Astrocyte (in vitro differentiated cells and primary cell): ENCODE data around the gene RGL2.

Source experiments
- EZH2 ChIP-seq: IDR thresholded peaks from 2 replicates; pipeline ENCODE4 v1.6.1; 2012; ENCODE audit warnings: mild to moderate bottlenecking, low read length, inconsistent platforms; ENCODE audit not compliant: insufficient read depth
- TF ChIP-seq, protein P1 (sequence below): IDR thresholded peaks from 2 replicates; pipeline ENCODE4 v1.5.1; 2011; ENCODE audit warnings: low read depth, mild to moderate bottlenecking, inconsistent platforms, low read length, moderate library complexity; ENCODE audit not compliant: insufficient read depth

DNA sequence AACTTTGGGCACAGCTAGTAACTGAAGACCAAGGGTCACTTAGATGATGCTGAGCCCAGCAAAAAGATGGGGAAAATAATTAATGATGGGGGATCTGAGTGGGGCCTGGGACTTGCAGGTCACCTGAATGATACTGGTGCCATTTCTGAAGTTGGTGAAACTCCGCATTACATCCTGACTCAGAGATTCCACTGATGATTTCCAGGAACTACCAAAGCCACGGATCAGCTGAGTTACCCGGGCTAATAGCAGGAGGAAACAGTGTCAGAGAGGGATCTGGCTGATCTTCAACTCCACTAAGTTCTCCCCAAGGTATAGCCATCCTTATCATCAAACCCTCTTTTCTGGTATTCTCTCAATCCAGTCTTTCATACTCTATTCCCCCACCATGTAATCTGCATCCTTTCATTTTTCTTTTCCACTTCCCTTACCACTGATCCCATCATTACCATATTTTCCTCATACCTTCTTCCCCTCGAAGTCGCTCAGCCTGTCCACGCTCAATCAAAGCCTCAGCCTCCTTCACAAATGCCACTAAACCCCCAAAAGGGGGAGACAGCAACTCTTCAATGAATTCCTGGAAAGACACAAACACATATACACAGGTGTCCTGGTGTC is 47.2 kb downstream of the RGL2 start:
- TF ChIP-seq, protein P1, sequence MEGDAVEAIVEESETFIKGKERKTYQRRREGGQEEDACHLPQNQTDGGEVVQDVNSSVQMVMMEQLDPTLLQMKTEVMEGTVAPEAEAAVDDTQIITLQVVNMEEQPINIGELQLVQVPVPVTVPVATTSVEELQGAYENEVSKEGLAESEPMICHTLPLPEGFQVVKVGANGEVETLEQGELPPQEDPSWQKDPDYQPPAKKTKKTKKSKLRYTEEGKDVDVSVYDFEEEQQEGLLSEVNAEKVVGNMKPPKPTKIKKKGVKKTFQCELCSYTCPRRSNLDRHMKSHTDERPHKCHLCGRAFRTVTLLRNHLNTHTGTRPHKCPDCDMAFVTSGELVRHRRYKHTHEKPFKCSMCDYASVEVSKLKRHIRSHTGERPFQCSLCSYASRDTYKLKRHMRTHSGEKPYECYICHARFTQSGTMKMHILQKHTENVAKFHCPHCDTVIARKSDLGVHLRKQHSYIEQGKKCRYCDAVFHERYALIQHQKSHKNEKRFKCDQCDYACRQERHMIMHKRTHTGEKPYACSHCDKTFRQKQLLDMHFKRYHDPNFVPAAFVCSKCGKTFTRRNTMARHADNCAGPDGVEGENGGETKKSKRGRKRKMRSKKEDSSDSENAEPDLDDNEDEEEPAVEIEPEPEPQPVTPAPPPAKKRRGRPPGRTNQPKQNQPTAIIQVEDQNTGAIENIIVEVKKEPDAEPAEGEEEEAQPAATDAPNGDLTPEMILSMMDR = no peak
- no peak for TF ChIP-seq EZH2
